Superior temporal gyrus (tissue), 1 donor: ENCODE results near the gene PRKAR1B.

Experiments used
- DNase-seq: peaks from one replicate; pipeline ENCODE4 v3.0.0-alpha.2; 2016; ENCODE audit errors: extremely low spot score

PRKAR1B gene

GRCh38 chr7:691361-692045 lies 35.6 kb downstream of the PRKAR1B start:
- peak; percentile 51 for DNase-seq

DNA sequence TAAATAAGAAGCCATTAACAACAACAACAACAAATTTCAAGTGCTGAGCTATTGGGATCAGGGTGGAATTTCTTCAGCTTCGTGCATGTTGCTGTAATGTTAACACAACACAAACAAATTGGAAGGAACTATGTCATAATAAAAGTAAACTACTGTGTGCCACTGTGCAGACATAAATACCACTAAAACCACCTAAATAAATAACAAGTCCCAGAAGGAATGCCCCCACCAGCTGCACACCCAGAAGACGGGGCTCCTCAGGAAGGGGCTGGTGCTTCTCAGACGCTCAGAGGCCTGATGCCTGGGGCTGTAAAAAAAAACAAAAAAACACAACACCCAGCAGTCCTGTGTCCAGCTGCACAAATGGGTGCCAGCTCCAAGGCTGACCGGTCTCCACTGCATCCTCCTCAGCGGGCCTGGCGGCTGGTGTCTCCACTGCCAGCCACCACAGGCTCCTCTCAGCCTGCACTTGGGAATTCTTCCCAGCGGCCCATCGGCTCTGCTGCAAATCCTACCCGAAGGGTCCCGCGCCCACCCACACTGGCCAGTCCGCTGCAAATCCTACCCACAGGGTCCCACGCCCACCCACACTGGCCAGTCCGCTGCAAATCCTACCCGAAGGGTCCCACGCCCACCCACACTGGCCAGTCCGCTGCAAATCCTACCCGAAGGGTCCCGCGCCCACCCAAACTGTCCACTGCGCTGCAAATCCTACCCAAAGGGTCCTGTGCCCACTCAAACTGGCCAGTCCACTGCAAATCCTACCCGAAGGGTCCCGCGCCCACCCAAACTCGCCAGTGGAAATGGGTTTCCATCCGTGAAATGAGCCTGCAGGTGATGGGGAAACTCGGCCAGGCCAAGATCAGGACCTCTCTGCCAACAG lies 36.4 kb downstream of the PRKAR1B start:
- no peak for DNase-seq

DNA sequence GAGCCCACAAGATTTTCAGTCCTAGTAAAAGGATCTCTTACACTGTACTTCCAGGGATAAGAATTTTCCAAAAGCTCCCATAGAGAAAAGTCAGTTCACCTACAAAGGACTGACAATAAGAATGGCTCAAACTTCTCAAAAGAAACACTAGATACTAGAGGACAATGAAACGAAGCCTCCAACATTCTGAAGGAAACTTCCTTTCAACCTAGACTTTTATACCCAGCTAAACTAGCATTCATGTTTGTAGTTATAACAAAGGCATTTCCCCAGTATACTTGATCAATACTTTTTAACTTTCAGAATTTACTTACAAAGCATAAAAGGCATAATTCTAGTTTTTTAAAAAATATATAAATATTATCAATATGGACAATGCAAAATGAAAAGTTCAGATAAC lies 41.5 kb downstream of the PRKAR1B start:
- no peak for DNase-seq

DNA sequence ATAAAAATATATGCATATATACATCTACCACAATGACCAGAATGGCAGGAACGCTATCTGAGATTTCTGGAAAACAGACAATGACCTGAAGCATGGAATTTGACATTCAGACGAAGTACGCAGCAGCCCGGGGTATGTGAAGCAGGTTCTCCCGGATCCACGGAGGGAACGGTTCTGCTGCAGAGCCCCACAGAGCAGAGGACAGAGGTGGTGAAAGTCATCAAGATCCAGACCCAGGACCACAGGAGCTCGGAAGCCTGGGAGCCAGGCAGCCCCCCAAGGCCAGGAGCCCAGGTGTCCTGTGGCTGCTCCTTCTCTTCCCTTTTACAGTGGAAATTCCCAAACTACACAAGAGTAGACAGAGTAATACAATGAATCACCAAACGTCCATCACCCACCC lies 42.7 kb downstream of the PRKAR1B start:
- no peak for DNase-seq

GRCh38 chr7:683526-684205 lies 43.4 kb downstream of the PRKAR1B start:
- no peak for DNase-seq

DNA sequence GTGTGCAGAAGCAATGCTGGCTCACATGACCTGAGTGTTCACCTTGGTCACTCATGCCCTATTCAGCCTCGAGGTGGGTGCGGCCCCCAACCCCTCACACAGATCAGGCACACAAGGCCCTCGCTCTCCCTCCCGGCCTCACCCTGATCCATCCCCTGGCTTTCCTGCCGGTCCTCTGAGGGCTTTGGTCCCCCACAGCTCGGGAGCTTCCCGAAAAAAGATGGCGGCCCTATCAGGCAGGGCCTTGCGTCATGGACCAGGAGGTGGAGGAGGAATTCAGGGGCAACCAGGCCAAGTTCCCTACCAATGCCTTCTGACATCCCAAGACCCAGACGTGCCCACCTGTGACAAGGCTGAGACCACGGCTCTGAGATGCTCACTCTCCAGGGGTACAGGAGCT lies 44.3 kb downstream of the PRKAR1B start:
- DNase-seq, result no peak

DNA sequence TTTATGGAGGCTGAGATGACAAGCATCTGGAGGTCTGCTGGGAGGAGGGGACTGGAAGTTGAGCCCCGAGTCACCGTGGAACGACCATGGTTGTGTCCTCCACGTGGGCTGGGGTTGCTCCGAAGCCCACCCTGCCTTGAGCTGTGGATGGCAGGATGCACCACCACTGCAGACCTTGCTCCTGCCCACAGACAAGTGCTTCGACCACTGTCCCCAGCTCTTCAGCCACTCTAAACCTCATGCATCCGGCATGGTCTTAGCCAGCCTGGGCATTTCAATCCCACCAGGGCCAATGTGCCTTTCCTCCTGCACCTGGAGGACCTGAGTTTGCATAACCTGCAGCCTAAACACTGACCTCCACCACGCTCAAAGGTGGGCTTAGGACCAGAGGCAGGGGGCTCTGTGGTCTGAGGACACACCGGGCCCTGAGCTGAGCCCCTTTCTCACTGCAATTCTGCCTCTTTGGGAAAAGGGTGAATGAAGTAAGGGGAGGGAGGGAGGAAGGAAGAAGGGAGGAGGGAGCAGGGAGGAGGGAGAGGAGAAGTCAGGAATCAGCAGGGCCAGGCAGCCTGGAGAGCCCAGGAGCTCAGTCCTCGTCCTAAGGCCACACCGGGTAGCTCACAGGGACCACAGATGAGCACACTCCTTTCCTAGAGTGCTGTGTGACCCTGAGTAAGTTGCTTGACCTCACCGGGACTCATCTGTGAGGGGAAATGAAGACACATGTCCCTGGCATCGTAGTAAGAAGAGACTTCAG lies 45.4 kb downstream of the PRKAR1B start:
- no peak for DNase-seq

DNA sequence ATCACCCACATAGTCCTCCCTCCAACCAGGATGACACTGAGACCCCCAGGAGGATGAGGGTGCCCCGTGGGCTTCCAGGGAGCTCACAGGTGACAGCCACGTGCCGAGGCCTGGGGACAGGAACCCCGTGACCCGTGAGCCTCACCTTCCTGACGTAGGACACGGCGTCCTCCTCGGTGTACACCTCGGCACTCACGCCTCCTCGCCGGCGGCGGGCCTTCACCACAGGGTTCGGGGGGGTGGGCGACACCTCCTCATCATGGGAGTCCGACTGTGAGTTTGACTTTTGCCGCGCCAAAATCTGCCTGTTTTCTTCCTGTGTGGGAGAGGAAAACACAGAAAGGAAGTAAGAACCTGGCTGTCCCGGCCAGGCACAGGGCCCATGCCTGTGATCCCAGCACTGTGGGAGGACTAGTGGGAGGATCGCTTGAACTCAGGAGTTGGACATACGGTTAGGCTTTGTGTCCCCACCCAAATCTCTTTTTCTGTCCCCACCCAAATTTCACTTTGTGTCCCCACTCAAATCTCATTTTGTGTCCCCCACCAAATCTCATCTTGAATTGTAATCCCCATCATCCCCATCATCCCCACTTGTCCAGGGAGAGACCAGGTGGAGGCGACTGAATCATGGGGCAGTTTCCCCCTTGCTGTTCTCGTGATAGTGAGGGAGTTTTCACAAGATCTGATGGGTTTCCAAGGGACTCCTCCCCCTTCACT lies 46.5 kb downstream of the PRKAR1B start:
- no peak for DNase-seq

DNA sequence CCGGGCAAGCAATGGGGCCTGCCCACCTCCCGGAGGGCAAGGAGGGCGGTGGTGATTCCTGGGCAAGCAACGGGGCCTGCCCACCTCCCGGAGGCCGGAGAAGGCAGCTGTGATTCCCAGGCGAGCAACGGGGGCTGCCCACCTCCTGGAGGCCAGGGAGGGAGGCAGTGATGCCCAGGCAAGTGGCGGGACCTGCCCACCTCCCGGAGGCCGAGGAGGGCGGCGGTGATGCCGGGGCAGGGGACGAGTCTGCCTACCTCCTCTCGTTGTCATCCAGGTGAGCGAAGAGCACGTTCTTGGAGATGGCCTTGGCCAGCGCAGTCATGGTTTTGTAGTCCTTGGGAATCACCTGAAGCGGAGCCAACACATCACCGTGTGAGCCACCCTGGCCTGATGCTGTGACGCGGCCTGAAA lies 50.1 kb downstream of the PRKAR1B start:
- no peak for DNase-seq

DNA sequence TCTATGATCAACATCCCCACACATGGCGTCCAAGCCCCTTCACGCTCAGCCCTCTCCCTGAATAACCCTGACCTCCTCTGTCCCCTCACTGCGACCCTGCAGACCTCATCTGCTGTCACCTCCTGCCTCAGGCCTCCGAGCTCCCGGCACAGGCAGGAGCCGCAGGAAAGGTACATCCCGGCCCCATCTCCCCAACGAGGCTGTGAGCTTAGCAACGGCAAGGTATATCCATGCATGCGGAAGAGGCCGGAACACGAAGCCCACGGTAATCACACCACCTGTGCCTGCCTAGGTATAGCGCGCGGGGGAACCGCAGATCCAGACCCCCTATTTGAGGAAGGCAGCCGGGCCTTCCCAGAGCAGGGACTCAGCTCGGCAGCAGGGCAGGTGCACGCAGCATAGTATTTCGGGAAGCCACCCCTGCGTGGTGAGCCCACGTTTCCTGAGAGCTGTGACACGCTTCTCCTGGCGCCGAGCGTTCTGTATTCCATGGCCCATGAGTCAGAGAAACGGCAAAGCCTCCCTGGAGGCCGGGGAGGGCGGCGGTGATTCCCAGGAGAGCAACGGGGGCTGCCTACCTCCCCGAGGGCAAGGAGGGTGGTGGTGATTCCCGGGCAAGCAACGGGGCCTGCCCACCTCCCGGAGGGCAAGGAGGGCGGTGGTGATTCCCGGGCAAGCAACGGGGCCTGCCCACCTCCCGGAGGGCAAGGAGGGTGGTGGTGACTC lies 50.7 kb downstream of the PRKAR1B start:
- DNase-seq, result peak; percentile 44

DNA sequence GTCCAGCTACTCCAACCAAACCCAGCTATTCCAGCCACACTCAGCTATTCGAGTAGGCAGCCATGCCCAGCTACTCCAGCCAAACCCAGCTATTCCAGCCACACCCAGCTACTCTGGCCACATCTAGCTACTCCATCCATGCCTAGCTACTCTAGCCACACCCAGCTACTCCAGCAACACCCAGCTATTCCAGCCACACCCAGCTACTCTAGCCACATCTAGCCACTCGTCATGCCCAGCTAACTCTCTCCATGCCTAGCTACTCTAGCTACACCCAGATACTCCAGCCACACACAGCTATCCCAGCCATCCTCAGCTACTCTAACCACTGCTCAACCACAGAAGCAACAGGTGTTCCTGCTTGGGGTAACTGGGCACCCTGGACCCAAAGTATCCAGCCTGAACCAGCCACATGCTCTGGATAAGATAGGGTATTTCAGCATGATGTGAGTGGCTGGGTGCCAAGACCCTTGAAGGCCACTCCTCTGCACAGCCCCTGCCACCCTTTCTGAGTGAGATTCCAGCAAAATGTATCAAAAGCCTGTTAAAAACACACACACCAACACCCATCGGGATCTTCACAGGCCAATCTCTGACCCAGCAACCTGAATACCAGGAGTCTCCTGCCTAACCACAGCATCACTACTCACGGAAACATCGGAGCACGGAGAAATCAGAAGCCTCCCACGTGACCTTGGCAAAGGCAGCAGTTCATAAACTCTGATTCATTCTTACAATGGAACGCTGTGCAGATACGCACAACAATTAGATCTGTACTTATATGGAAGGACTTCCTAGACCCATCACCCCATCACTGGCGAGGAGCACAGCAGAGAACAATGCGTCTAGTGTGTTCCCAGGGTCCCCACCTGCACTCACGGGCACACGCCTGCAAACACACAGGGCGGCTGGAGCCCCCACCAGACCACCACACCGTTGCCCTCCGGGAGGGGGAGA lies 52.3 kb downstream of the PRKAR1B start:
- DNase-seq, result no peak

- DNase-seq, result no peak
These were observed 53.2 kb downstream of the PRKAR1B start for GRCh38 chr7:673681-674453.

DNA sequence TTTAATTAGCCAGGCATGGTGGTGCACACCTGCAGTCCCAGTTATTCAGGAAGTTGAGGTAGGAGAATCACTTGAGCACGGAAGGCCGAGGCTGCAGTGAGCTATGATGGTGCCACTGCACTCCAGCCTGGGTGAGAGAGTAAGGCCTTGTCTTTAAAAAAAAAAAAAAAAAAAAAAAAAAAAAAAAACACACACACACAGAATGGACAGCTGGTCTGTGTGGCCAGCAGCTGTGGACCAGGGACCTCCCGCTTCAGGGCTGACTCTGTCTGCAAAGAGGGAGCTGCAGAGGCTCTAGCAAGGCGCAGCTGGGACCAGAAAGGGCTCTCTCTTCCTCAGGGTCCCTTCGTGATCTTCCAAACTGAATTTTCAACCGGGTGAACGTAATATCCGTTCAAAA lies 54.2 kb downstream of the PRKAR1B start:
- no peak for DNase-seq

DNA sequence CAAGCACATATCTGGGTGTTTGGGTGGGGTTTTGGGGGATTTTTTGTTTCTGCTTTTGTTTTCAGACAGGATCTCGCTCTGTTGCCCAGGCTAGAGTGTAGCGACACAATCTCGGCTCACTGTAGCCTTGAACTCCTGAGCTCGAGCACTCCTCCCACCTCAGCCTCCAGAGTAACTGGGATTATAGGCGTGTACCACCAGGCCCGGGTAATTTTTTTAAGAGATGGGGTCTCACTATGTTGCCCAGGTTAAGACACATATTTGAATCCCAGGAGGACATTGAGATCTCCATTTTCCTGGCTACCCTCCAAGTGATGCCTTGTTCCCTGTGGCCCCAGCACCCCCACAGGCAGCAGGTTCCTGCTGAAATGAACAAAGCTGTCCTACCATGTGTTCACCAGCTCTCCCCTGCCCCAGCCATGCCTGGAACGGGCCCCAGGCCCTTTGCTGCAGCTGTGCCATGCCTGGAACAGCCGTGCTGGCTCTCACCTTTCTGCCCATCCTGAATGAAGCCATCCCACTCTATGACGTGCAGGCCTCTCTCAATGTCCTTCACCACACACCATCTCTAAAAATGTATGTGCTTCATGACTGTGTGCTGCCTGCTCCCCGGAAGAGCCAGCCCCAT lies 55.6 kb downstream of the PRKAR1B start:
- no peak for DNase-seq

GRCh38 chr7:670501-671390 lies 56.3 kb downstream of the PRKAR1B start:
- DNase-seq, result no peak

DNA sequence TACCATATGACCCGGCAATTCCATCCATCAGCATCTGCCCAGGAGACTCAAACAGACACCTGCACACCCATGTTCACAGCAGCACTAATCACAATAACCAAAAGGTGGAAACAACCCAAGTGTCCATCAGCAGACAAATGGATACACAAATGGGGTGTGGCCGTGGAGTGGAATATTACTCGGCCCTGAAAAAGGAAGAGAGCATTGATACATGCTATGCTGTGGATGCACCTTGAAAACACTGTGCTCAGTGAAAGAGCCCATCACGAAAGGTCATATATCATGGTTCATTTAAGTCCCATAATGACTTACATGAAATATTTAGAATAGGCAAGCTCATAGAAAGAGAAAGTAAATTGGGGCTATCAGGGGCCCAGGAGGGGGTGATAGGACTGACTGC lies 58.1 kb downstream of the PRKAR1B start:
- DNase-seq, result no peak
